Peyer's patch (tissue), 4 donors: ENCODE results near the gene ELL.

ENCODE experiments used
- CTCF ChIP-seq, 6 experiments: fragments of 450-650 bp in 4 of 6; fragments of 200-600 bp in 2 of 6; sonication (generic) in 1 of 6; IDR thresholded peaks; one replicate each; pipeline ENCODE4 v1.5.1; 2017 to 2019; ENCODE audit warnings: antibody characterized with exemption in 6 of 6, mild to moderate bottlenecking in 3 of 6, moderate library complexity in 1 of 6
- POLR2A ChIP-seq, 2 donors: fragments of 450-650 bp; IDR thresholded peaks; one replicate each; pipeline ENCODE4 v1.5.1; 2017; ENCODE audit warnings: antibody characterized with exemption in 2 of 2, mild to moderate bottlenecking in 2 of 2, moderate library complexity in 2 of 2

DNA sequence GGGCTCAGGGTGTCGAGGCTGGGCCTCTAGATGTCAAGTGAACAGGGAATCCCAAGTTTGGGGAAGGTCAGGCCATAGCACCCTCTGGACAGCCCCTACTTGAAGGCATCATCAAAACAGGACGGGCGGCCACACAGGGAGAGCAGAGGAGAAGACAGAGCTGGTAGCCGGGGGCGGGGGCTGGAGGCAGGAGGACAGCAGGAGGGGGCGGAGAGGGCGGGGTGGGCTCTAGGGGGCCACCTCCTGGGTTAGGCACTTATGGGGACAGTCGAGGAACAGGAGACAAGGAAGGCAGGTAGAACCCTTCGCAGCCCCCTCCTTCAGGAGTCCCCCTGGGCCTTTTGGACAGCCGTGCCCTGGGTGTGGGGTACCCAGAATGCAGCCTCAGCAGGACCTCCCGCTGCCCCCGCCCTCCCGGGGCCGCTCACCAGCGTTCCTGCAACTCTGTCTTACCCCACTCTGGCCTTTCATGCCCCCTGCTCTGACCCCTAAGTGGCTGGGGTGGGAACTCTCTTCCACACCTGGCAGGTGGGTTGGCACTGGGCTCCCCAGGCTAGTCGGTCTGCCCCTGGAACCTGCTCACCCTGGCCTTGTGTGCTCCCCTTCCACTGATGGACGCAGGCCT is 96.9 kb downstream of the ELL start:
- TF ChIP-seq POLR2A (IDR thresholded peaks at IDR 0.05): no peak
- no peak for TF ChIP-seq CTCF (IDR thresholded peaks at IDR 0.05)
